Central memory CD4-positive, alpha-beta T cell (primary cell): ENCODE results near the gene PRRG4.
"Not testable (repeated sequence)": the region's sequence is repeated elsewhere in the genome, so short reads cannot be mapped to it uniquely, and the experiment has no call there.

Experiments used
- DNase-seq: peaks from one replicate; pipeline ENCODE4 v3.0.0; 2022

Gene PRRG4

DNA sequence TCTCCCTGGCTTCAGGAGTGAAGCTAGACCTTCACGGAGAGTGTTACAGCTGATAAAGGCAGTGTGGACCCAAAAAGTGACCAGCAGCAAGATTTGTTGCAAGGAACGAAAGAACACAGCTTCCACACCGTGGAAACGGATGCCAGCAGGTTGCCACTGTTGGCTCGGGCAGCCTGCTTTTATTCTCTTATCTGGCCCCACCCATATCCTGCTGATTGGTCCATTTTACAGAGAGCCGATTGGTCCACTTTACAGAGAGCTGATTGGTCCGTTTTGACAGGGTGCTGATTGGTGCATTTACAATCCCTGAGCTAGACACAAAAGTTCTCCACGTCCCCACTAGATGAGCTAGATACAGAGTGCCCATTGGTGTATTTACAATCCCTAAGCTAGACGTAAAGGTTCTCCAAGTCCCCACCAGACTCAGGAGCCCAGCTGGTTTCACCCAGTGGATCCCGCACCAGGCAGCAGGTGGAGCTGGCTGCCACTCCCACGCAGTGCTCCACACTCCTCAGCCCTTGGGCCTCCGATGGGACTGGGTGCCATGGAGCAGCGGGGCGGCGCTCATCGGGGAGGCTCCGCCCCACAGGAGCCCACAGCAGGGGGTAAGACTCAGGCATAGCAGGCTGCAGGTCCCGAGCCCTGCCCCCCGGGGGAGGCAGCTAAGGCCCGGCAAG, 58.1 kb downstream of the PRRG4 start:
- not testable (repeated sequence) for DNase-seq

- not testable (repeated sequence) for DNase-seq
Measured at GRCh38 chr11:32888384-32888710, 58.6 kb downstream of the PRRG4 start.

GRCh38 chr11:32888805-32889204, 59.1 kb downstream of the PRRG4 start:
- DNase-seq, result no peak

- DNase-seq, result no peak
Measured at GRCh38 chr11:32890843-32891656, 61.3 kb downstream of the PRRG4 start.

GRCh38 chr11:32891657-32892354, 62.1 kb downstream of the PRRG4 start:
- no peak for DNase-seq

GRCh38 chr11:32892355-32893092, 62.8 kb downstream of the PRRG4 start, which contains the start of gene QSER1:
Gene QSER1, plus strand, starts transcription at chr11:32892811. Its CDS starts 315 bp downstream, at chr11:32893126.
- DNase-seq, result peak; percentile 64

- no peak for DNase-seq
Measured at GRCh38 chr11:32893093-32893342, 63.3 kb downstream of the PRRG4 start.

- DNase-seq, result peak; percentile 35
Measured at GRCh38 chr11:32893343-32894148, 63.8 kb downstream of the PRRG4 start.

DNA sequence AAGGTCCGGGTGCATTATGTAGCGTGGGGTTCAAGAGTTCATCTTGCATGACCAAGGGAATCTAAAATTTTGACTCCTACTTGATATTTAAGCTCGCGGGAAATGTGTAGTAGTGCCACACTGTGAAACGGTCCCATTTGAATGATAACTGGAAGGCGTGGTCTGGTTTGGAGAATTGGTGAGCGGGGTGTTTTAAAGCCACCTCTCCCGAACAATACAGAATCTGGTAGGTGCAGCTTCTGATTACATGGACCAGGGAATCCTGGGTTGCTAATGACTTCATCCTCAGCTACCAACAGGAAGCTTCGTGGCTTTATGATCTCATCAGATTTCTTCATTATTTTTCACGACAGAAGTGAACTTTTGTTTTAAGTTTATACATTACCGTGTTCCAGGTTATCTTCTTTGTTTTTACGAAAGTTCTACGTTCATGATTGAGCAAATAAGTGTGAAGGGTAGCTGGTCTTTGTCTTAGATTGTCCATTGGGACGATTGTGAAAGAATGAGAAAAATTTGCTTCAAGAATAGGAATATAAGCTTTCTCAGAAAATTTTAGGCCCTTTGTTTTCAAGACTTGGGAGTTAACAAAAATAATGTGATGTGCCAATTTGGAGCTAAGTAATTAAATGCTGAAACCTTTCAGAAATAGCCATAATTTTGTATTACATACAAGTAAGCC, 64.6 kb downstream of the PRRG4 start:
- peak; percentile 17 for DNase-seq

DNA sequence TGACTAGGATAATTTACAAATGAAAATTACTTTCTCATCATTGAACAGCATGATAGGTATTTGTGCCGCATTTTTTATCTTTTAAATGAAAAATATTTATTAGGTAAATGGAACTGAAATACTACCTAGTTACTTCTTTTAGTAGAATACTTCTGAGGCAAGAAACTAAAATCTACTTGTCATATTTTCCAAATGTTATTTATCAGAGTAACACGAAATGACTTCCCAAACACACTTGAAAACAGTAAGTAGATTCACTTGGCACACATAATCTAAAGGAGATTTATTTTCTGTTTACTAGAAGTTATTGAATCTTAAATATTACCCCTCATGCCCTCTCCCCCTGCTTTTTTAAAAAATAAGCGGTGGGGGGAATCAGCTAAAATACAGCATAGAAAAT, 65.2 kb downstream of the PRRG4 start:
- no peak for DNase-seq

DNA sequence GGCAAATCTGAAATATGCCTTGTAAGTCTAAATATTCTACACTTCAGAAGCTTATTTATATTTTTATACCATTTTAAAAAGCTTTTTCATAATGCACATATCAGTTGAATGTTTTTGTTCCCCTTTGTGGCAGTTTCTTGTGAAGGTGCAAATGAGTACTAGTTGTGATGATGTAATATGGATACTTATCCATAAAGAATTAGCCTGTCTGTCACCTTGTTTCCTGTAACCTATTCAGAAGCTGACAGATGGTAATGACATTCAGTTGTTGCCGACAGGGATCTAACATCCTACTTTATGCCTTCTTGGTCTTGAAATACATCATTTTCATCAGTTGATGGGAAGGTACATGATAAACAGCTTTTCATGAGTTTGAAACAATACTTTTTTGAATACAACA, 65.7 kb downstream of the PRRG4 start:
- DNase-seq, result no peak

GRCh38 chr11:32897103-32897502, 67.4 kb downstream of the PRRG4 start:
- DNase-seq, result no peak

DNA sequence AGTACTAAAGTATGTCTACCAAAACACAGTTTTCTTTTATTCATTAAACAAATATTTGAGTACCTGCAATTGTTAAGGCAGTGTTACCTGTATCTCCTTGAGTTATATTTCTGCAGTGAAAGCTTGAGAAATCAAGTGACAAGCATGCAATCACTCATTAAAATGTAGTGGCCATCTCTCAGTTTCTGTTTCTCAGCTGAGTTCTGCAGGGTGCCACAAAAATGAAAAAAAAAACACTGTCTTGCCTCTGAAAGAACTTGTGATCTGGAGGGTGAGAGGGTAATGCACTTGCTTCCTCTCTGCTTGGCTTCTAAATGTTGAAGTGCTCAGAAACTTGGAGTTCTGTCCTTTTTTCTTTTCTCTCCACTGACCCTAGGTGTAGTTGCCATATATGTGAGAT, 69.7 kb downstream of the PRRG4 start:
- no peak for DNase-seq

- DNase-seq, result no peak
Measured at GRCh38 chr11:32902089-32902665, 72.5 kb downstream of the PRRG4 start.

GRCh38 chr11:32905028-32905667, 75.4 kb downstream of the PRRG4 start:
- no peak for DNase-seq
